ENCODE results near the gene TRIM25.

TRIM25 gene

GRCh38 chr17:56851008-56851407, 62.8 kb downstream of the TRIM25 start:
- DNase-seq: no peak

GRCh38 chr17:56850591-56850990, 63.3 kb downstream of the TRIM25 start:
- DNase-seq: no peak

- no peak for DNase-seq
Observed at GRCh38 chr17:56849131-56849530, 64.7 kb downstream of the TRIM25 start.

GRCh38 chr17:56847106-56847505, 66.7 kb downstream of the TRIM25 start:
- no peak for DNase-seq

GRCh38 chr17:56845934-56846333, 67.9 kb downstream of the TRIM25 start:
- no peak for DNase-seq

GRCh38 chr17:56842577-56842976, 71.3 kb downstream of the TRIM25 start:
- DNase-seq: no peak

- no peak for DNase-seq
Observed at GRCh38 chr17:56838687-56839086, 75.2 kb downstream of the TRIM25 start.
